Measurements from ENCODE around the gene PDZRN4. TPM values are rescaled to one million over a fixed set of nuclear protein-coding genes. Genes with fewer than 3 reads are reported as not detected.

PDZRN4 gene
- 0.14 TPM for total RNA-seq
- long read RNA-seq = 0 reads

DNA sequence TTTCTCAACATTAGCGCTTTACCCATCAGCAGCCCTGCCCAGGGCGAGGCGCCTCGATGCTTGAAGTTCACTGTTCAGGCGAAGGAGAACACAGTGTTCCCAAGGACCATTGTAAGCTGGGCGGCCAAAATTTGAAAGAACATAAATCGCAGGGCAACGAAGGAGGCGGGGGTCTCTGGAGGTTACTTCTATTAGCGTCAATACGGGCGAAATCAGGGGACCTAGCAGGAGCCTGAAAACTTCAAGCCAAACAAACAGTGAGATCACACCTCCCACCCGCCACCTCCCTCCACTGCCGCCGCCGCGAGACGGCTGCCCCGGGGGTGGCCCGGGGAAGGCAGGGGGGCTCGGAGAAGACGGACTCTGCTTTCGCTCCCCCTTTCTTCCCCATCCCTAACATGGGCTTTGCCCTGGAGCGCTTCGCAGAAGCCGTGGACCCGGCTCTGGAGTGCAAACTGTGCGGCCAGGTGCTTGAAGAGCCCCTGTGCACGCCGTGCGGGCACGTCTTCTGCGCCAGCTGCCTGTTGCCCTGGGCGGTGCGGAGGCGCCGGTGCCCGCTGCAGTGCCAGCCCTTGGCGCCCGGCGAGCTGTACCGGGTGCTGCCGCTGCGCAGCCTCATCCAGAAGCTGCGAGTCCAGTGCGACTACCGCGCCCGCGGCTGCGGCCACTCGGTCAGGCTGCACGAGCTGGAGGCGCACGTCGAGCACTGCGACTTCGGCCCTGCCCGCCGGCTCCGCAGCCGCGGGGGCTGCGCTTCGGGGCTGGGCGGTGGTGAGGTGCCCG lies at the start of gene PDZRN4:
Gene PDZRN4, plus strand, starts transcription at position 263 of the 783 bp plus-strand sequence.
- peaks cover 23% of the 10 kb centered on the region for H3K4me1 ChIP-seq
- H3K36me3 ChIP-seq = no peaks in the 10 kb centered on the region
- H3K27ac ChIP-seq (replicated peaks) = no peak within 1 kb of the TSS
- H3K27me3 ChIP-seq (ENCODE audit: low read depth) = peaks cover 72% of the 10 kb centered on the region
- H3K4me3 ChIP-seq = peak within 1 kb of the TSS; percentile 57
- H3K9me3 ChIP-seq (replicated peaks) = no peaks in the 10 kb centered on the region
- DNase-seq = no peak
- intact Hi-C loops (cut with micrococcal nuclease) = no loop called here
- TF ChIP-seq, protein P1, sequence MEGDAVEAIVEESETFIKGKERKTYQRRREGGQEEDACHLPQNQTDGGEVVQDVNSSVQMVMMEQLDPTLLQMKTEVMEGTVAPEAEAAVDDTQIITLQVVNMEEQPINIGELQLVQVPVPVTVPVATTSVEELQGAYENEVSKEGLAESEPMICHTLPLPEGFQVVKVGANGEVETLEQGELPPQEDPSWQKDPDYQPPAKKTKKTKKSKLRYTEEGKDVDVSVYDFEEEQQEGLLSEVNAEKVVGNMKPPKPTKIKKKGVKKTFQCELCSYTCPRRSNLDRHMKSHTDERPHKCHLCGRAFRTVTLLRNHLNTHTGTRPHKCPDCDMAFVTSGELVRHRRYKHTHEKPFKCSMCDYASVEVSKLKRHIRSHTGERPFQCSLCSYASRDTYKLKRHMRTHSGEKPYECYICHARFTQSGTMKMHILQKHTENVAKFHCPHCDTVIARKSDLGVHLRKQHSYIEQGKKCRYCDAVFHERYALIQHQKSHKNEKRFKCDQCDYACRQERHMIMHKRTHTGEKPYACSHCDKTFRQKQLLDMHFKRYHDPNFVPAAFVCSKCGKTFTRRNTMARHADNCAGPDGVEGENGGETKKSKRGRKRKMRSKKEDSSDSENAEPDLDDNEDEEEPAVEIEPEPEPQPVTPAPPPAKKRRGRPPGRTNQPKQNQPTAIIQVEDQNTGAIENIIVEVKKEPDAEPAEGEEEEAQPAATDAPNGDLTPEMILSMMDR (IDR thresholded peaks at IDR 0.05; ENCODE audit: borderline replicate concordance) = no peak

DNA sequence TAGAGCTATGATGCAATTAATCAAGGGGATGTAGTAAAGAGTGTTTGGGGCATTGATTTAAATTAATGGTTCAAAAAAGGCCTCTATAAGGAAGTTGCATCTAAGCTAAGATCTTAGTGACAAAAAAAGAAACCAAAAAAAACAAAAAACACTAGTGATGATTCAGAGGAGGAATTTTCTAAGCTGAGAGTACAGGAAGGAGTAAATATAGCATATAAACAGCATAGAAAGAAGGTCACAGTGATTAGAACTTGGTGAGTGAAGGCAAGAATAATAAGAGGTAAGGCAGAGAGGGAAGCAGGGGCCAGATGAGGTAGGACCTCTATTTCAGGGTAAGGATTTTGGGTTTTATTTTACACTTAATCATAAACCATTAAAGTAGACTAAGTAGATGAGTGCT lies 48.0 kb upstream of the PDZRN4 start:
- Histone ChIP-seq H3K27me3 (ENCODE audit: low read depth) (no peaks in the 10 kb centered on the region), H3K36me3 (no peaks in the 10 kb centered on the region), H3K4me1 (peaks cover 5% of the 10 kb centered on the region), H3K27ac (replicated peaks) (no peak overlapping the region), H3K4me3 (no peak overlapping the region), H3K9me3 (replicated peaks) (peaks cover 12% of the 10 kb centered on the region)
- TF ChIP-seq, protein P1 (IDR thresholded peaks at IDR 0.05; ENCODE audit: borderline replicate concordance) = no peak
- intact Hi-C loops (cut with micrococcal nuclease) = no loop called here
- no peak for DNase-seq

DNA sequence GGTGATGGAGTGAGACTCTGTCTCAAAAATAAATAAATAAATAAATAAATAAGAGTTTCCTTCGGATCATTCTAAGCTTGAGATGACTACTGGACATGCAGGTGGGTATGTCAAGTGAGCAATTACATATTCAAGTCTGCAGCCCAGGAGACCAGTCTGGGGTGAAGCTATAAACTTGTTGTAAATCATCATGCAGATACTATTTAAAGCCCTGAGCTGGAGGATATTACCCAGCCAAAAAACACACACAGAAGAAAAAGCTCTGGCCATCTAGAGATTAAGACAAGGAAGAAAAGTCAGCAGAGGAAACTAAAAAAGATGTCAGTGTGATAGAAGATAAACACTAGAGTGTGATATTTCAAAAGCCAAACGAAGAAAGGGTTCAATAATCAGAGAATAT lies 47.0 kb upstream of the PDZRN4 start:
- Histone ChIP-seq H3K9me3 (replicated peaks) (peaks cover 12% of the 10 kb centered on the region), H3K27ac (replicated peaks) (no peak overlapping the region), H3K4me1 (peaks cover 5% of the 10 kb centered on the region), H3K36me3 (no peaks in the 10 kb centered on the region), H3K4me3 (no peak overlapping the region), H3K27me3 (ENCODE audit: low read depth) (no peaks in the 10 kb centered on the region)
- DNase-seq = no peak
- TF ChIP-seq, protein P1 (IDR thresholded peaks at IDR 0.05; ENCODE audit: borderline replicate concordance) = no peak
- intact Hi-C loops (cut with micrococcal nuclease) = no loop called here

DNA sequence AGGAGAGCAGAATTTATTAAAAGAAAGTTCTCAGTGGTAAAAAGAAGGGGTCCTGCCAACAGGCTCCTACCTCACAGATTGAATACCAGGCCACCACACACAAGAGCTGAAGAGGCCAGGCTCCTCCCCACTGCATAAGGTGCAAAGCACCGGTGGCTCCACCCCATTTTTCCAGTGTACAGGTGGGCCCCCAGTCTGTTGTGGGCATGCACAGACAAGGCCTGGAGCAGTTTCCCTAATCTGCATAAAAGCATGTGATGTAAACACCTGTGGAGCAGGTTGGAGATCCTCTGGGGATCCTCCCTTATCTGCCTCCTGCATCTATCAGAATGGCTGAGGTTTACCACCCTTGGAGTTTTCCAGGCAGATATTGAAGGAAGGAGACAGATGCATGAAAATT lies 45.7 kb upstream of the PDZRN4 start:
- no peak for DNase-seq
- Histone ChIP-seq H3K27me3 (ENCODE audit: low read depth) (no peaks in the 10 kb centered on the region), H3K4me1 (peaks cover 5% of the 10 kb centered on the region), H3K9me3 (replicated peaks) (peaks cover 12% of the 10 kb centered on the region), H3K27ac (replicated peaks) (no peak overlapping the region), H3K4me3 (no peak overlapping the region), H3K36me3 (no peaks in the 10 kb centered on the region)
- TF ChIP-seq, protein P1 (IDR thresholded peaks at IDR 0.05; ENCODE audit: borderline replicate concordance) = no peak
- intact Hi-C loops (cut with micrococcal nuclease) = no loop called here

DNA sequence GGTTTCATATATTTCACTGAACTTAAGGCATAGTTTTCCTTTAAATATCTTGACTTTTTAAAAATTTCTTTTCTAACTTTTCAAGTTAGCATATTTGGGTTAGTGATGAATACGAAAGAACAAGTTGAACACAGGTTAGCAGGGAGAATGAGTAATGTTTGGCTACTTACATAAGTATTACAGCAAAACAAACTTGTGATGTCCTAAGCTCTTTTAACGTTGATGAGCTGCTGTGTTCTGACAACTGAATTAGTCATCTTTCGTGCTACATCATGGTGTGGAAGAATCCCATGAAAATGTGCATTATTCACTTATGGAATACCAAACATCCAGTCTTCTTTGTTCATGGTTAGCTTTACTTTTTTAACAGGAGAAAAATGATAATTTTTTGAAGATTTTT lies 36.3 kb upstream of the PDZRN4 start:
- no peak overlapping the region for H3K27ac ChIP-seq (replicated peaks)
- TF ChIP-seq, protein P1 (IDR thresholded peaks at IDR 0.05; ENCODE audit: borderline replicate concordance) = no peak
- no peaks in the 10 kb centered on the region for H3K4me1 ChIP-seq
- intact Hi-C loops (cut with micrococcal nuclease) = no loop called here
- no peak overlapping the region for H3K4me3 ChIP-seq
- no peaks in the 10 kb centered on the region for H3K27me3 ChIP-seq (ENCODE audit: low read depth)
- no peak for DNase-seq
- no peaks in the 10 kb centered on the region for H3K9me3 ChIP-seq (replicated peaks)
- no peaks in the 10 kb centered on the region for H3K36me3 ChIP-seq

All from left ventricle myocardium inferior (tissue), 1 donor.